ENCODE data around the gene SPCS3.

DNA sequence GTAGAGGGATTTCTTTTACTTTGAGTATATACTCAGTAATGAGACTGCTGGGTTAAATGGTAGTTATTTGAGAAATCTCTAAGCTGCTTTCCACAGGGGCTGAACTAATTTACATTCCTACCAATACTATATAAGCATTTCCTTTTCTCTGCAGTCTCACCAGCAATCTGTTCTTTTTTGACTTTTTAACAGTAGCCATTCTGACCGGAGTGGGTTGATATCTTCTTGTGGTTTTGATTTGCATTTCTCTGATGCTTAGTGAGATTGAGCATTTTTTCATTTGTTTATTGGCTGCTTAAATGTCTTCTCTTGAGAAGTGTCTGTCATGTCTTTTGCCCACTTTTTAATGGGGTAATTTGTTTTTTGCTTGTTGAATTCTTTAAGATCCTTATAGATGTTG, 43.3 kb downstream of the SPCS3 start:
- TF ChIP-seq, protein P1, sequence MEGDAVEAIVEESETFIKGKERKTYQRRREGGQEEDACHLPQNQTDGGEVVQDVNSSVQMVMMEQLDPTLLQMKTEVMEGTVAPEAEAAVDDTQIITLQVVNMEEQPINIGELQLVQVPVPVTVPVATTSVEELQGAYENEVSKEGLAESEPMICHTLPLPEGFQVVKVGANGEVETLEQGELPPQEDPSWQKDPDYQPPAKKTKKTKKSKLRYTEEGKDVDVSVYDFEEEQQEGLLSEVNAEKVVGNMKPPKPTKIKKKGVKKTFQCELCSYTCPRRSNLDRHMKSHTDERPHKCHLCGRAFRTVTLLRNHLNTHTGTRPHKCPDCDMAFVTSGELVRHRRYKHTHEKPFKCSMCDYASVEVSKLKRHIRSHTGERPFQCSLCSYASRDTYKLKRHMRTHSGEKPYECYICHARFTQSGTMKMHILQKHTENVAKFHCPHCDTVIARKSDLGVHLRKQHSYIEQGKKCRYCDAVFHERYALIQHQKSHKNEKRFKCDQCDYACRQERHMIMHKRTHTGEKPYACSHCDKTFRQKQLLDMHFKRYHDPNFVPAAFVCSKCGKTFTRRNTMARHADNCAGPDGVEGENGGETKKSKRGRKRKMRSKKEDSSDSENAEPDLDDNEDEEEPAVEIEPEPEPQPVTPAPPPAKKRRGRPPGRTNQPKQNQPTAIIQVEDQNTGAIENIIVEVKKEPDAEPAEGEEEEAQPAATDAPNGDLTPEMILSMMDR (CRISPR knock-in tag; IDR thresholded peaks at IDR 0.05) = no peak
- TF ChIP-seq, protein P2, sequence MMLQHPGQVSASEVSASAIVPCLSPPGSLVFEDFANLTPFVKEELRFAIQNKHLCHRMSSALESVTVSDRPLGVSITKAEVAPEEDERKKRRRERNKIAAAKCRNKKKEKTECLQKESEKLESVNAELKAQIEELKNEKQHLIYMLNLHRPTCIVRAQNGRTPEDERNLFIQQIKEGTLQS (CRISPR knock-in tag; IDR thresholded peaks at IDR 0.05) = no peak

All from HepG2 (cell line).